Small intestine (tissue), 7 donors: ENCODE measurements around the gene DPM2. TPM values are rescaled to one million over a fixed set of nuclear protein-coding genes. Genes with fewer than 3 reads are reported as not detected.

Experiments
- DNase-seq, 2 donors: peaks; one replicate each; pipeline versions ENCODE4 v3.0.0 to v3.0.0-alpha.2; 2013
- FAIRE-seq: peaks from 2 replicates; lab custom pipeline; 2012; peaks lifted over from hg19 to GRCh38; lab: Jason Lieb, UNC
- H3K27ac ChIP-seq, 3 donors: one replicate each; pipeline ENCODE4 v1.5.1; 2013; ENCODE audit warnings: low read length in 2 of 3, mild to moderate bottlenecking in 2 of 3, control low read depth in 1 of 3, inconsistent platforms in 1 of 3, low read depth in 1 of 3, moderate library complexity in 1 of 3
- H3K27me3 ChIP-seq, 3 donors: one replicate each; pipeline ENCODE4 v1.6.1; 2013; ENCODE audit warnings: low read length in 3 of 3, inconsistent platforms in 1 of 3; ENCODE audit not compliant: control insufficient read depth in 3 of 3, insufficient read depth in 3 of 3
- H3K36me3 ChIP-seq, 3 donors: one replicate each; pipeline ENCODE4 v1.6.1; 2013; ENCODE audit warnings: low read length in 3 of 3, inconsistent platforms in 1 of 3, low read depth in 1 of 3, mild to moderate bottlenecking in 1 of 3, moderate library complexity in 1 of 3; ENCODE audit not compliant: control insufficient read depth in 3 of 3, insufficient read depth in 2 of 3
- H3K4me1 ChIP-seq, 3 donors: one replicate each; pipeline ENCODE4 v1.6.1; 2013; ENCODE audit warnings: low read length in 2 of 3, inconsistent platforms in 1 of 3, low read depth in 1 of 3, mild to moderate bottlenecking in 1 of 3, moderate library complexity in 1 of 3; ENCODE audit not compliant: control insufficient read depth in 3 of 3, insufficient read depth in 2 of 3
- H3K4me3 ChIP-seq, 3 donors: one replicate each; pipeline ENCODE4 v1.5.1; 2013; ENCODE audit warnings: low read length in 3 of 3, control low read depth in 1 of 3, inconsistent platforms in 1 of 3, low read depth in 1 of 3, mild to moderate bottlenecking in 1 of 3, moderate library complexity in 1 of 3
- H3K9me3 ChIP-seq, 2 donors: one replicate each; pipeline ENCODE4 v1.6.1; 2013; ENCODE audit warnings: low read depth in 1 of 2, low read length in 1 of 2; ENCODE audit not compliant: control insufficient read depth in 2 of 2, insufficient read depth in 1 of 2
- WGBS, 3 donors: extraction: QIAGEN DNeasy Blood & Tissue Kit; methylation state at CpG; one replicate each; pipeline ENCODE4 v1.1.7; 2013; 5-methylcytosine and 5-hydroxymethylcytosine counted together
- polyA plus RNA-seq, 4 donors: library from polyadenylated mRNA; stranded (reverse) in 3 of 4; unstranded in 1 of 4; fragments of 200-250 nt in 3 of 4; fragments of 120-200 nt in 1 of 4; gene quantifications; one replicate each; pipeline versions ENCODE4 v1.2.1 to v1.2.3, GENCODE V29; 2013
- donor health status: healthy with polysubstance abuse.
- donor health status: control.
- donor health status: control.
- donor health status: Bipolar disorder and iron deficiency.
- donor health status: healthy.

DPM2 gene
- polyA plus RNA-seq, 4 donors, result 23.2 to 46.0 (median 35.4) TPM

DNA sequence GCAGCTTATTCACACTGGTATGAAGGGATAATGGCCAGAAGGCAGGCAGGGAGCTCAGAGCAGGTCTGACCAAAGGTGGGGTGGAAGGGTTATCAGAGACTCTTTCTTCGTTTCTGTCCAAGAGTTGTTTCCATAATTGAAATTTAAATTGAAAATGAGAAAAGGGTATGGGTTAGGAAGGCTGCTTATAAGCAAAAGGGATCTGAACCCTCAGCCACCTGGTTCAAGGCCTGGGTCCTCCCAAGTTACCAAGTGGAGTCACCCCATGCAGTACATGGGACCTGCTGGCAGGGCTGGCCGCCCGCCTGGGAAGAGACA lies 25.3 kb upstream of the DPM2 start:
- DNase-seq, result no peak
- H3K27me3 ChIP-seq, result no peaks in the 10 kb centered on the region
- H3K4me1 ChIP-seq, result peaks cover 24 to 68% (median 40%) of the 10 kb centered on the region in 3 donors
- no peak for FAIRE-seq
- H3K9me3 ChIP-seq, result no peaks in the 10 kb centered on the region
- 44 to 56% (median 55%) methylated on average over 3 of the region's 3 CpGs for WGBS, 3 donors
- peak overlapping the region; percentile 25 to 46 (median 43) for H3K27ac ChIP-seq
- H3K36me3 ChIP-seq, result peaks cover 0 to 68% (median 0%) of the 10 kb centered on the region in 3 donors
- H3K4me3 ChIP-seq, result no peak overlapping the region

GRCh38 chr9:127962278-127962677 lies 24.6 kb upstream of the DPM2 start:
- no peak for DNase-seq
- peak overlapping the region in 2 of 3 donors; percentile 36 to 53 for H3K27ac ChIP-seq

GRCh38 chr9:127961613-127962155 lies 24.0 kb upstream of the DPM2 start:
- DNase-seq, result no peak
- Histone ChIP-seq H3K9me3 (no peaks in the 10 kb centered on the region), H3K4me3 (no peak overlapping the region), H3K36me3 (peaks cover 0 to 57% (median 0%) of the 10 kb centered on the region in 3 donors), H3K4me1 (peaks cover 15 to 57% (median 28%) of the 10 kb centered on the region in 3 donors), H3K27ac (no peak overlapping the region), H3K27me3 (no peaks in the 10 kb centered on the region)
- no peak for FAIRE-seq
- 92 to 94% (median 92%) methylated on average over 13 of the region's 13 CpGs for whole genome bisulfite sequencing, 3 donors

More at GRCh38 chr9:127962278-127962677, 24.6 kb upstream of the DPM2 start:
- FAIRE-seq, result no peak
- Histone ChIP-seq H3K27me3 (no peaks in the 10 kb centered on the region), H3K9me3 (no peaks in the 10 kb centered on the region), H3K4me1 (peaks cover 20 to 61% (median 34%) of the 10 kb centered on the region in 3 donors), H3K36me3 (peaks cover 0 to 63% (median 0%) of the 10 kb centered on the region in 3 donors), H3K4me3 (no peak overlapping the region)
- 50 to 63% (median 54%) methylated on average over 3 of the region's 3 CpGs for WGBS, 3 donors

DNA sequence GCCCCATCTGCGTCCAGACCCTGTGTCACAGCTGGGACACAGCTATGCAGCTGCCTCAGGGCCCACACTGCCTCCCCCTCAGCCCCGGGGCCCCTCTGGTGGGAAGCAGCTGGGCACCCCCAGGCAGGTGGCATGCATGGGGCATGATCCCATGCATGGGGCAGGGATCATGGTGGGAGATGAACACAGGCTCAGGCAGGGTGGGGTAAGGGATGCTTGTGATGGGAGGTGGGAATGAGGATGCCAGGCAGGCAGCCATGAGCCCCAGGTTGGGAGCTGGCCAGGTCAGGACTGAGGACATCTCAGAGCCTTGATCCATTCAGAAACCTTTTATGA lies 23.5 kb upstream of the DPM2 start:
- DNase-seq (no peak), FAIRE-seq (no peak)
- WGBS, 3 donors, result 69 to 100% (median 85%) methylated on average over 2 of the region's 2 CpGs

GRCh38 chr9:127960410-127961154 lies 22.9 kb upstream of the DPM2 start:
- Histone ChIP-seq H3K4me1 (peaks cover 11 to 57% (median 23%) of the 10 kb centered on the region in 3 donors), H3K36me3 (peaks cover 0 to 49% (median 0%) of the 10 kb centered on the region in 3 donors), H3K27ac (peak overlapping the region; percentile 65 to 85 (median 78)), H3K27me3 (no peaks in the 10 kb centered on the region), H3K9me3 (no peaks in the 10 kb centered on the region), H3K4me3 (no peak overlapping the region)
- FAIRE-seq (no peak), DNase-seq (peak in 1 of 2 donors; percentile 55)
- 32 to 45% (median 33%) methylated on average over 11 of the region's 11 CpGs for WGBS, 3 donors

More for the DNA sequence above, 23.5 kb upstream of the DPM2 start:
- Histone ChIP-seq H3K36me3 (peaks cover 0 to 52% (median 0%) of the 10 kb centered on the region in 3 donors), H3K27ac (peak overlapping the region; percentile 65 to 85 (median 78)), H3K4me1 (peaks cover 12 to 57% (median 22%) of the 10 kb centered on the region in 3 donors), H3K4me3 (no peak overlapping the region), H3K9me3 (no peaks in the 10 kb centered on the region), H3K27me3 (no peaks in the 10 kb centered on the region)

DNA sequence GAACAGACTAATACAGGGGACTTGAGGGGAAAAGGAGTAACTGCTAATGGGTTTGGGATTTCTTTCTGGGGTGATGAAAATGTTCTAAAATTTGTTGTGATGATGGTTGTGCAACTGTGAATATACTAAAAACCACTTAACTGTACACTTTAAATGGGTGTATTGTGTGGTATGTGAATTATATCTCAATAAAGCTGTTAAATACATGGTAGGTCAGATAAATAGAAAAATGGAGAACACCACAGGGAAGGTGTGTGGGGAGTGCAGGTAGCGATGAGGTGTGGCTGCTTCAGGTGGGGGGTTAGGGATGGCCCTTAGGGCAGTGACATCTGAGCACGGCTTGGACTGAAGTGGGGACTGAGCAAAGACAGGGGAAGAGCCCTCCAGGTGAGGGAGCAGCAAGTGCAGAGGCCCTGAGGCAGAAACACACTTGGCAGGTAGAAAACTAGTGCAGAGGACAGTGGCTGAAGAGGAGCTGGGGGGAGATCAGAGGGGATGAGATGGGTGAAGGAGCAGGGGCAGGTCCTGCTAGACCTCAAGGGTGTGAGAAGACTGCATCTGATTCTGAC lies 22.3 kb upstream of the DPM2 start:
- H3K27me3 ChIP-seq, result no peaks in the 10 kb centered on the region
- WGBS, 3 donors, result 82 to 93% (median 87%) methylated on average over 2 of the region's 2 CpGs
- peak overlapping the region; percentile 65 to 85 (median 78) for H3K27ac ChIP-seq
- no peak overlapping the region for H3K4me3 ChIP-seq
- H3K4me1 ChIP-seq, result peaks cover 11 to 57% (median 22%) of the 10 kb centered on the region in 3 donors
- DNase-seq (no peak), FAIRE-seq (no peak)
- no peaks in the 10 kb centered on the region for H3K9me3 ChIP-seq
- peaks cover 0 to 49% (median 0%) of the 10 kb centered on the region in 3 donors for H3K36me3 ChIP-seq

GRCh38 chr9:127959398-127959797 lies 21.7 kb upstream of the DPM2 start:
- 90 to 100% (median 93%) methylated on average over 4 of the region's 4 CpGs for WGBS, 3 donors
- peak overlapping the region in 1 of 3 donors; percentile 12 for H3K27ac ChIP-seq
- no peaks in the 10 kb centered on the region for H3K9me3 ChIP-seq
- DNase-seq, result no peak
- H3K4me1 ChIP-seq, result peaks cover 12 to 59% (median 28%) of the 10 kb centered on the region in 3 donors
- H3K36me3 ChIP-seq, result peaks cover 0 to 51% (median 0%) of the 10 kb centered on the region in 3 donors
- no peaks in the 10 kb centered on the region for H3K27me3 ChIP-seq
- no peak overlapping the region for H3K4me3 ChIP-seq
- FAIRE-seq, result no peak

DNA sequence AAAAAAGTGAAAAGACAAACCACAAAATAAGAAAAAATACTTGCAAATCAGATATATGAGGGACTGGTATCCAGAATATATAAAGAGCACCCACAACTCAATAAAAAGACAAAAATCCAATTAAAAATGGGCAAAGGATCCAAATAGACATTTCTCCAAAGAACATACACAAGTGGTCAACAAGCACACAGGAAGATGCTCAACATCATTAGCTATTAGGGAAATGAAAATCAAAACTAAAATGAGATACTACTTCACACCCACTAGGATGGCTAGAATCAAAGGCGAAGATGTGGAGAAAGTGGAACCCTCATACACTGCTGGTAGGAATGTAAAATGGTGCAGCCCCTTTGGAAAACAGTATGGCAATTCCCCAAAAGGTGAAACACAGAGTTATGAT lies 21.1 kb upstream of the DPM2 start:
- Histone ChIP-seq H3K9me3 (no peaks in the 10 kb centered on the region), H3K4me1 (peaks cover 16 to 59% (median 32%) of the 10 kb centered on the region in 3 donors), H3K27ac (no peak overlapping the region), H3K4me3 (no peak overlapping the region), H3K36me3 (peaks cover 0 to 50% (median 0%) of the 10 kb centered on the region in 3 donors), H3K27me3 (no peaks in the 10 kb centered on the region)
- DNase-seq (no peak), FAIRE-seq (no peak)
- WGBS, 3 donors, result 93 to 100% (median 97%) methylated on average over 1 of the region's 1 CpG
